ENCODE data around the gene GID8.
"Not testable (repeated sequence)": the region's sequence is repeated elsewhere in the genome, so short reads cannot be mapped to it uniquely, and the experiment has no call there.

Gene GID8

DNA sequence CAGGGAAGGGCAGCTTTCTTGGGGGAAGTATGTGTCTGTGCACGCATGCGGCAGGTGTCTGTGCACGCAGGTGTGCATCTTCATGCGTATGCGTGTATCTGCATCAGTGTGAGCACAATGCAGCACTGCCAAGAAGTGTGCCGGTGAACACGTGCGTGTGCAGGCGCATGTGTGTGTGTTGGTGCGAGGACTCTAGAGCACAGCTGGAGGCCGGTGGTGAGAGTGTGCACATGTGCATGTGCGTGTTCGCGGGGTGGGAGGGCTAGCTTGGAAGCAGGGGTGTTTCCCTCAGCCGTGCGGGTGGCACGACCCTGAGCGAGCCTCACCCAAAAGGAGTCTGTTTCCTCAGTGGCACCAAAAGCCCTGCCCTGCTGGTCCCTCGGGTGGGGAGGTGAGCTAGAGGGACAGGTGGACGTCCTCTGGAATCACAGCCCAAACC lies 22.1 kb downstream of the GID8 start:
- DNase-seq = no peak

DNA sequence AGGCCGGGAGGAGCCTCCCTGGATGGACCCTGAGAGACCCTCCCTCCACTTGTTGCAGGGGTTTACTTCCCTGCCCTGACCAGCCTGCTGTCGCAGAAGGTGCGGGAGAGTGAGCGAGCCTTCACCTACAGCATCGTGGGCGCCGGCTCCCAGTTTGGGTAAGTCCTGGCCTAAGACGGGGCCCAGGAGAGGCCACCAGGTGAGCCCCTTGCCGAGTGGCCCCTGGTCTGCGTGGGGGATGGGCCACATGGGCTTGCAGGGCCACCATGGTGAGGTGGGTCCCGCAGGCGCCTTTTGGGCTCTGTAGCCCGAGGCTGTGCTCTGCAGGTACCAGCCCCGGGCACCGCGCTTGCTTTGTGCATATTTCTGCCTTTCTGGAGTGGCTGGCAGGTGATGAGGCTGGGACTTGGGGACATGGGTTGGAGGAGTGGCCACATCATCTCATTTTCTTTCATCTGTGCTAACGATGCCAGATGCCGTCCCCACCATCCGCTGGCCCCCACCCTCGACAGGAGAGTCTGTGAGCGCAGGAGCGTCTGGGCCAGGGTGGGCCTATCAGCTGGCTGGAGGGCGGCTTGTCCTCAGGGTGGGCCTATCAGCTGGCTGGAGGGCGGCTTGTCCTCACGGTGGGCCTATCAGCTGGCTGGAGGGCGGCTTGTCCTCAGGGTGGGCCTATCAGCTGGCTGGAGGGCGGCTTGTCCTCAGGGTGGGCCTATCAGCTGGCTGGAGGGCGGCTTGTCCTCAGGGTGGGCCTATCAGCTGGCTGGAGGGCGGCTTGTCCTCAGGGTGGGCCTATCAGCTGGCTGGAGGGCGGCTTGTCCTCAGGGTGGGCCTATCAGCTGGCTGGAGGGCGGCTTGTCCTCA lies 22.7 kb downstream of the GID8 start:
- not testable (repeated sequence) for DNase-seq

GRCh38 chr20:62961310-62961783 lies 23.4 kb downstream of the GID8 start:
- no peak for DNase-seq

GRCh38 chr20:62961799-62962198 lies 23.9 kb downstream of the GID8 start:
- no peak for DNase-seq

GRCh38 chr20:62962221-62962879 lies 24.4 kb downstream of the GID8 start:
- no peak for DNase-seq

DNA sequence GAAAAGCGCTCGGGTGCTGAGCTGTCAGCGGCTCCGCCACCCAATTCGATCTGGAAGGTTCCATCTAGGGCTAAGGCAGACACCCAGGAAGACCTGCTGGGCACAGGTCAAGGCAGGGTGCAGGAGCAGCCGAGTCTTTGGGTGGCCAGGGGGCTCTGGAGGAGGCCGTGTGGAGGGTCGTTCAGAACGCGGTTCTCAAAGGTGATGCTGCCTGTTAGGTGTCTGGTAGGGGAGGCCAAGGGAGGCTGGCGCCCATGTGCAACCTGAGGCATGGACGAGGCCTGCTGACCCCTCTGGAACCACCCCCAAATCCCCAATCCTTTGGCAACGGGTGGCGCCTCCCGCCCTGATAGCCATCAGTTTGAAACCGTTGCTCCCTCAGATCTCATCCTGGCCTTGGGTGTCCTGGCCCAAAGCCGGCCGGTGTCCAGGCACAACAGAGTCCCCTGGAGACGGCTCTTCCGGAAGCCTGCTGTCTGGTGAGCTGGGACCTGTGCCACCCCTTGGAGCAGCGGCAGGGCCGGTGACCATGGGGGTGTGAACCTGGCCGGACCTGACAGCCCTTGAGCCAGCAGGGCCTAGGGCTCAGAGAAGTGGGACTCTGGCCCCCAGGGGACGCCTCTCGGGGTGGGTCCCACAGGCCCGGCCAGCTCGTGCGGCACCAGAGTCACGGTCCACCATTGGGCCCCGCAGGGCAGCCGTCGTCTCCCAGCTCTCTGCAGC lies 25.1 kb downstream of the GID8 start:
- no peak for DNase-seq

GRCh38 chr20:62963614-62964397 lies 25.9 kb downstream of the GID8 start:
- no peak for DNase-seq

DNA sequence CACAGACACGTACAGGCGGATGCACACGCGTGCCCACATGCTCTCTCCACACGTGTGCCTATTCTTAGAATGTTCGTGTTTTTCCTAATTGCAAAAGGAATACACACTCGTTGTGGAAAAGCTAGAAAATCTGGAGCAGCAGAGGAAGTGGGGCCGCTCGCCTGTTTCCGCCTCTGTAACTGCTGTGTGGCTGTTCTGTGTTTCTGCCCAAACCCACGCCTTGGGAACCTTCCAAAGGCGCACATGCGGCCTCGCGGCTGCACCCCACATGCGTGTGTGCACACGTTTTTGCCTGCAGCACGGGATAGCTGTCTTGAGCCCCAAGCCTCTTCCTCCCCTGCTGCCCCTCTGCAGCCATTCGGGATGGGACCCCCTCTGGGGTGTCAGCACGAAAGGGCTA lies 26.8 kb downstream of the GID8 start:
- no peak for DNase-seq

DNA sequence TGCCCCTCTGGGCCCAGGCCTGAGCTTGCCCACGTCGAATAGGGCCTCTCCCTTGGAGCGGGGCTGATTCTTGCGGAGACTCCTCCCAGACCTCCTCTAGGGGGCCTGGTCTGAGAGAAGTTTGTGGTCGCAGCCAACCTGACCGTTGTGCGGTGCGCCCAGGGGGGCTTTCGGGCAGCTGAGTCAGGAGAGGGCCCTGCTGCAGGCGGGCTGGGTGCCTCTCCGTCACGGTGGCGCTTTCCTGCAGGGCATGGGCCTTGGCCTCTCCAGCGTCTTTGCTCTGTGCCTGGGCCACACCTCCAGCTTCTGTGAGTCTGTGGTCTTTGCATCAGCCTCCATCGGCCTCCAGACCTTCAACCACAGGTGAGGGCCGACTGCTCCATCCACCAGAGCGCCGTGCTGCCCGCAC lies 27.4 kb downstream of the GID8 start:
- DNase-seq = no peak

DNA sequence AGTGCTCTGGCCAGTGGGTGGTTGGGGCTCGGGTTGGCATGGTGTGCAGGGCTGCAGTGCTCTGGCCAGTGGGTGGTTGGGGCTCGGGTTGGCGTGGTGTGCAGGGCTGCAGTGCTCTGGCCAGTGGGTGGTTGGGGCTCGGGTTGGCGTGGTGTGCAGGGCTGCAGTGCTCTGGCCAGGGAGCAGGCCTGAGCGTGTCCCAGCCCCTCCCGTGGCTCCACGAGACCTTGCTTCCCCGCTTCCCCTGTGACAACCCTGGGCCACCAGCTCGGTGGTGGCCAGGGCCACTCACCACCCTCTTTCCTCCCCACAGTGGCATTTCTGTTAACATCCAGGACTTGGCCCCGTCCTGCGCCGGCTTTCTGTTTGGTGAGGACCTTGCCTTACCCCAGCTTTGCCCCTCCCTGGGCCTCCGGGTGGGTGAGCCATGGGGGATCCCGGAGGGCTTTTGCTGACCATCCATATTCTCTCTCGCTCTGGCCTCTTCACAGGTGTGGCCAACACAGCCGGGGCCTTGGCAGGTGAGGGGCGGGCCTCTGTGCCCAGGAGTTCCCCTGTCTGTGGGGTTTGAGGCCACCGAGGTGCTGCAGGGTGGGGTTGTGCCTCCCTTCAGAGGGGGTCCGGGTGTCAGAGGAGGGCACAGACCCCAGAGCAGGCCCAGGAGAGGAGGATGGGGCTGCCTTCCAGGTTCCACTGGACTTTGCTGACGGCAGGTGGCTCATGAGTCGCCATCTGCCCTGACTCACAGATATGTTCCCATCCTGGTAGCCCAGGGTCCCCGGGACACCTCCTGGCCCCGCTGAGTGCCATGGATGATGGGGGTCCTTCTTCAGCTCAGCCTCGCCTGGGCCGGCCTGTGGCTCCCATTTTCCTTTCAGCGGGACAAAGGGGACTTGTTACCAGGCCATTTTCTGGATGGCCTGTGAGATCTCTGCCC lies 28.5 kb downstream of the GID8 start:
- DNase-seq = no peak

- DNase-seq = no peak
Observed at GRCh38 chr20:62967149-62967501, 29.2 kb downstream of the GID8 start.

DNA sequence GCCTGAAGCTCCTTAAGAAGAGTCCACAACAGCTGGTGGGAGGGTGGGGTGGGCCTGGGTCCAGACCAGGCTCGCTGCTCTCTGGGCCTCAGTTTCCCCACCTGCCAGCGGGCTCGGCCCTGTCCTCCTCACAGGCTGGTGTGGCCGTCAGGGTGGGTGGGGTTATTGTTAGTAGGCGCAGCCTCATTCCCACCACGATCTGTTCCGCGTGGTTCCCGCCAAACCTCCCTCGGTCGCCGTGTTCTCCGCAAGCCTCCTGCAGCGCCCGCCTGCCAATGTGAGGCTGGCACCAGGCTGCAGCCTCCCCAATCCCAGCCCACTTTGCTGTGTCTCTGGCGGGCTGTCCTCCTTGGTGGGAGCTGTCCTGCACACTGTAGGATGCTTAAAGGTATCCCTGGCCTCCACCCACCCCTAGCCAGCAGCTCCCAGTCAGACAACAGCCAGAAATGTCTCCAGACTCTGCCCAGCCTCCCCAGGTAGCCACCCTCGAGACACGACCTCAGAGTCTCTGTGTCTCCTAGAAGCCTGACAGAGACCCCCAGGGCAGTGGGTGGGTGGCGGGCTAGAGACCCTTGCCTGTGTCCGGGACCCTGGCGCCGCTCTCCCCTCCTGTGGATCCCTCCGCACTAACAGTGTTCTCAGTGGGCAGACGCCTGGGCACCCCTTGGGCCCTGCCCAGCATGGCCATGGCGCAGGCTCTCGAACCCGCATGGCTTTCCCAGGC lies 29.8 kb downstream of the GID8 start:
- no peak for DNase-seq

DNA sequence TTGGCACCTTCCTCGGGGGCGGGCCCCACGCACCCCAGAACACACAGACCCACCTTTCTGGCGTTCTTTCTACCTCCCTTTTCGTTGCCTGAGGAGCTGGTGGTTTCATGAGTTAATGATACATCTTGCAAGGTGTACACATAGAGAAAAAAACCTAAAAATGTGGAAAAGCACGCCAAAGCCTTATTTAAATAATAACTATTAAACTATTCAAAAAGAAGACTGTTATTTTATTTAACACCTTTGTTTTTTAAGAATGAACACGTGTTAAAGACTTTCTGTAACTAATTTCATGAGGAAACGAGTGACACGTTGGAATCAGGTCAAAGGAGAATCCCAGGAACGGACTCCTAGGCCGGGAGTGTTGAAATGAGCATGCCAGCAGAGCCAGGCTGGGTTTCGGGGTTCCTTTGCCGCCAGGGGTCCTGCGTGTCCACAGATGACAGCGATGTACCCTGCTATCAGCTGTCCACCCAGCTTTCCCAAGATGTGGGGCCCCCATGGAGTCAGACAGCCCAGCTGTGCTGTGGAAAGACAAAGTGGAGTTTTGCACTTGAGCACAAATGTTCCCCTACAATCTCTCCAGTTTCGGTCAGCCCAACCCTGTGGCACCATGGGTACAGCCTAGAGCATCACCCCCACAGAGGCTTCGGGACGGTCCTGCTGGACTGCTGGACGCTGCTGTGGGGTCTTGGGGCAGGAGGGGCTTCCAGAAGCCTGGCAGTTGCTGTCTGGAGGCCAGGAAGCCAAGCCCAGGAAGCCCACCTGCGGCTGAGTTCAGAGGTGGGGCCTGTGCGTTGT lies 30.6 kb downstream of the GID8 start:
- no peak for DNase-seq

- DNase-seq = no peak
Observed at GRCh38 chr20:62969179-62969760, 31.3 kb downstream of the GID8 start.

DNA sequence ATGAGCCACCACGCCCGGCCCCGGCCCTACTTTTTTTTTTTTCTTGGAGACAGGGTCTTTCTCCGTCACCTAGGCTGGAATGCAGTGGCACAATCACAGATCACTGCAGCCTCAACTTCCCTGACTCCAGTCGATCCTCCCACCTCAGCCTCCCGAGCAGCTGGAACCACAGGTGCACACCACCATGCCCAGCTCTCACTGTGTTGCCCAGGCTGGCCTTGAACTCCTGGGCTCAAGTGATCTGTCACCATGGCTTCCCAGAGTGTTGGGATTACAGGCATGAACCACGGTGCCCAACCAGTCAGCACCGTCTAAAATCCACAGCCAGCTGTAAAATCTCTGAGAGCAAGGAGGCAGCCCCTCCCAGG lies 32.0 kb downstream of the GID8 start:
- no peak for DNase-seq

- DNase-seq = no peak
Observed at GRCh38 chr20:62970307-62971210, 32.6 kb downstream of the GID8 start.

DNA sequence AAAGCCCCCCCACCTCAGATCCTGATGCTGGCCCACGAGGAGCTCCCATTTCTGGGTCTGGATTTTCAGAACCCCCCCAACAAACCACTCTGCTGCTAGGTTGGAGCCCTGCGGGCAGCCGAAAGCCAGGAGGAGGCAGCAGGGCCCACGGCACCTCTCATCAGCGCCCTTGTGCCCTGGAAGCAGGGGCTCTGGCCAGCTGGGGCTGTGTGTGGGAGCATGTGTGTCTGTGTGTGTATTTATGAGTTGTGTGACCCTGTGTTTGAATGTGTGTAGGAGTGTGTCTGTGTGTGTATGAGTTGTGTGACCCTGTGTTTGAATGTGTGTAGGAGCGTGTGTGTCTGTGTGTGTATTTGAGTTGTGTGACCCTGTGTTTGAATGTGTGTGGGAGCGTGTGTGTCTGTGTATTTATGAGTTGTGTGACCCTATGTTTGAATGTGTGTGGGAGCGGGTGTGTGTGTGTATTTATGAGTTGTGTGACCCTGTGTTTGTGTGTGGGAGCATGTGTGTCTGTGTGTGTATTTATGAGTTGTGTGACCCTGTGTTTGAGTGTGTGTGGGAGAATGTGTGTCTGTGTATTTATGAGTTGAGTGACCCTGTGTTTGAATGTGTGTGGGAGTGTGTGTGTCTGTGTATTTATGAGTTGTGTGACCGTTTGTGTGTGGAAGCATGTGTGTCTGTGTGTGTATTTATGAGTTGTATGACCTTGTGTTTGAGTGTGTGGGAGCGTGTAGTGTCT lies 33.4 kb downstream of the GID8 start:
- DNase-seq = no peak

Measured in fibroblast of skin of back (primary cell).